CD4-positive, alpha-beta T cell (primary cell): ENCODE results near the gene FKBP1A. TPM values are rescaled to one million over a fixed set of nuclear protein-coding genes. Genes with fewer than 3 reads are reported as not detected.

Experiments
- ATAC-seq: fragments of 200-7000 bp; cut with Tn5 transposase; one replicate; pipeline ENCODE4 v1.10.0; 2022; ENCODE audit warnings: mild to moderate bottlenecking; ENCODE audit not compliant: poor library complexity
- CTCF ChIA-PET: fragments of 350-600 bp; sonication (Branson Sonifier 250); formaldehyde crosslinking; loops from one replicate; lab custom pipeline; 2021; ENCODE audit warnings: antibody characterized with exemption, inconsistent platforms; lab: Charles Lee
- POLR2A ChIA-PET: fragments of 350-600 bp; sonication (Branson Sonifier 250); formaldehyde crosslinking; loops from one replicate; lab custom pipeline; 2021; ENCODE audit warnings: antibody characterized with exemption, inconsistent platforms; lab: Charles Lee
- DNase-seq, 14 experiments: peaks; one replicate each; pipeline ENCODE4 v3.0.0-alpha.2; 2013 to 2020; ENCODE audit warnings: mixed read lengths in 2 of 14
- H3K27ac ChIP-seq, 2 donors: one replicate each; pipeline versions ENCODE4 v1.5.1 to v1.7.0; 2013; ENCODE audit warnings: low read length in 2 of 2, low read depth in 1 of 2, mild to moderate bottlenecking in 1 of 2
- H3K27me3 ChIP-seq, 2 experiments: 1 replicate in 1 of 2; 2 replicates in 1 of 2; pipeline versions ENCODE4 v1.6.1 to v1.7.0; 2013; ENCODE audit warnings: low read length in 2 of 2, control low read depth in 1 of 2, mild to moderate bottlenecking in 1 of 2, moderate library complexity in 1 of 2; ENCODE audit not compliant: insufficient read depth in 2 of 2, control insufficient read depth in 1 of 2
- H3K36me3 ChIP-seq: one replicate; pipeline ENCODE4 v1.6.1; 2013; ENCODE audit warnings: low read length, control low read depth; ENCODE audit not compliant: insufficient read depth
- H3K4me1 ChIP-seq: one replicate; pipeline ENCODE4 v1.6.1; 2013; ENCODE audit warnings: low read length, control low read depth; ENCODE audit not compliant: insufficient read depth
- H3K4me3 ChIP-seq: one replicate; pipeline ENCODE4 v1.5.1; 2013; ENCODE audit warnings: mild to moderate bottlenecking, low read length, moderate library complexity
- H3K9me3 ChIP-seq, 2 experiments: 1 replicate in 1 of 2; 2 replicates in 1 of 2; pipeline versions ENCODE4 v1.6.1 to v1.7.0; 2013; ENCODE audit warnings: low read length in 2 of 2, mild to moderate bottlenecking in 2 of 2, control low read depth in 1 of 2, moderate library complexity in 1 of 2; ENCODE audit not compliant: control insufficient read depth in 1 of 2, insufficient read depth in 1 of 2
- H3K27ac Mint-ChIP-seq: one replicate; pipeline ENCODE4 v1.8.0; 2020; ENCODE audit warnings: mixed read lengths
- H3K27me3 Mint-ChIP-seq: one replicate; pipeline ENCODE4 v1.8.0; 2021; ENCODE audit warnings: mixed read lengths
- H3K36me3 Mint-ChIP-seq: one replicate; pipeline ENCODE4 v1.8.0; 2021; ENCODE audit warnings: low read depth, mixed read lengths
- H3K4me1 Mint-ChIP-seq: one replicate; pipeline ENCODE4 v1.8.0; 2021; ENCODE audit warnings: low read depth, mixed read lengths
- H3K4me3 Mint-ChIP-seq: one replicate; pipeline ENCODE4 v1.8.0; 2020; ENCODE audit warnings: mild to moderate bottlenecking, mixed read lengths
- H3K9me3 Mint-ChIP-seq: one replicate; pipeline ENCODE4 v1.8.0; 2020; ENCODE audit warnings: mixed read lengths
- CTCF ChIP-seq: fragments of 200-600 bp; IDR thresholded peaks from one replicate; pipeline ENCODE4 v1.8.0; 2022; ENCODE audit warnings: antibody characterized with exemption, mild to moderate bottlenecking
- intact Hi-C, 2 experiments: fragments of 100-400 bp; cut with DNase I in 1 of 2; cut with micrococcal nuclease in 1 of 2; formaldehyde crosslinking; loops; one replicate each; pipeline versions ENCODE4 v1.15.1 to v1.9.0; 2023 to 2025; cut with DNase I, micrococcal nuclease
- total RNA-seq, 174 experiments: library from RNA in 2 of 174; stranded (reverse) in 2 of 174; gene quantifications; one replicate each; pipeline ENCODE4 v1.2.3 and lab custom pipeline; 2021 to 2026

The FKBP1A gene
- total RNA-seq, 2 experiments from 2014 or later = 43.3 to 45.4 TPM

- no peaks in the 10 kb centered on the region for H3K27me3 ChIP-seq
- intact Hi-C loops = no loop called here
- H3K36me3 ChIP-seq = peaks cover 38% of the 10 kb centered on the region
- H3K4me1 ChIP-seq = peaks cover 28% of the 10 kb centered on the region
- peak overlapping the region; percentile 0 to 14 for H3K27ac ChIP-seq
- ChIA-PET POLR2A (no interaction called here), CTCF (no interaction called here)
- H3K9me3 Mint-ChIP-seq = no peaks in the 10 kb centered on the region
- no peak for TF ChIP-seq CTCF
- no peaks in the 10 kb centered on the region for H3K9me3 ChIP-seq
- H3K4me1 Mint-ChIP-seq = peaks cover 63% of the 10 kb centered on the region
- DNase-seq = peak in 3 of 14 experiments; percentile 24 to 42 (median 32)
- peaks cover 91% of the 10 kb centered on the region for H3K36me3 Mint-ChIP-seq
- no peak overlapping the region for H3K4me3 ChIP-seq
- ATAC-seq = peak; percentile 39
- H3K27ac Mint-ChIP-seq = peak overlapping the region; percentile 42
- H3K27me3 Mint-ChIP-seq = no peaks in the 10 kb centered on the region
- no peak overlapping the region for H3K4me3 Mint-ChIP-seq
Observed at GRCh38 chr20:1364106-1364505, 28.7 kb downstream of the FKBP1A start.

GRCh38 chr20:1363522-1363921 lies 29.3 kb downstream of the FKBP1A start:
- peaks cover 34% of the 10 kb centered on the region for H3K36me3 ChIP-seq
- TF ChIP-seq CTCF = no peak
- Mint-ChIP-seq H3K36me3 (peaks cover 91% of the 10 kb centered on the region), H3K27ac (peak overlapping the region; percentile 42), H3K4me1 (peaks cover 66% of the 10 kb centered on the region), H3K9me3 (no peaks in the 10 kb centered on the region), H3K4me3 (no peak overlapping the region), H3K27me3 (no peaks in the 10 kb centered on the region)
- H3K27me3 ChIP-seq = no peaks in the 10 kb centered on the region
- no peaks in the 10 kb centered on the region for H3K9me3 ChIP-seq
- DNase-seq (no peak), ATAC-seq (no peak)
- POLR2A ChIA-PET = no interaction called here
- CTCF ChIA-PET = no interaction called here
- H3K4me3 ChIP-seq = no peak overlapping the region
- intact Hi-C loops = no loop called here
- peak overlapping the region; percentile 0 to 14 for H3K27ac ChIP-seq
- H3K4me1 ChIP-seq = peaks cover 30% of the 10 kb centered on the region

- POLR2A ChIA-PET = no interaction called here
- H3K9me3 ChIP-seq = no peaks in the 10 kb centered on the region
- no peak overlapping the region for H3K27ac ChIP-seq
- H3K36me3 ChIP-seq = peaks cover 31% of the 10 kb centered on the region
- H3K4me3 Mint-ChIP-seq = no peak overlapping the region
- peak overlapping the region; percentile 42 for H3K27ac Mint-ChIP-seq
- ATAC-seq (no peak), DNase-seq (no peak)
- H3K27me3 ChIP-seq = no peaks in the 10 kb centered on the region
- no peaks in the 10 kb centered on the region for H3K9me3 Mint-ChIP-seq
- peaks cover 91% of the 10 kb centered on the region for H3K36me3 Mint-ChIP-seq
- peaks cover 65% of the 10 kb centered on the region for H3K4me1 Mint-ChIP-seq
- no peaks in the 10 kb centered on the region for H3K27me3 Mint-ChIP-seq
- intact Hi-C loops = no loop called here
- CTCF ChIA-PET = interaction anchor here (0.7 to 1.1 kb wide), 3 partner anchors 8 to 75 kb away, joined by 3 to 4 read pairs (median 3); no protein-coding TSS in a partner anchor
- H3K4me3 ChIP-seq = no peak overlapping the region
- peaks cover 38% of the 10 kb centered on the region for H3K4me1 ChIP-seq
- no peak for TF ChIP-seq CTCF
Observed at GRCh38 chr20:1362484-1362883, 30.4 kb downstream of the FKBP1A start.
